Esophagus squamous epithelium (tissue), 4 donors: Measurements from ENCODE around the gene DISP3.

Source experiments
- CTCF ChIP-seq, 6 experiments: fragments of 450-650 bp in 4 of 6; fragments of 200-600 bp in 2 of 6; sonication (generic) in 2 of 6; IDR thresholded peaks; one replicate each; pipeline ENCODE4 v1.5.1; 2016 to 2019; ENCODE audit warnings: antibody characterized with exemption in 6 of 6, mild to moderate bottlenecking in 4 of 6, moderate library complexity in 4 of 6
- POLR2A ChIP-seq, 4 donors: fragments of 450-650 bp; IDR thresholded peaks; one replicate each; pipeline ENCODE4 v1.6.1; 2017; ENCODE audit warnings: antibody characterized with exemption in 4 of 4, mild to moderate bottlenecking in 4 of 4, moderate library complexity in 3 of 4

GRCh38 chr1:11536573-11537379 is 57.8 kb downstream of the DISP3 start:
- TF ChIP-seq CTCF (IDR thresholded peaks at IDR 0.05) = no peak
- no peak for TF ChIP-seq POLR2A (IDR thresholded peaks at IDR 0.05)
